ENCODE data around the gene JMJD7.
A peak's percentile ranks its signal among the peaks of the same experiment; 100 is the strongest.

Gene JMJD7

DNA sequence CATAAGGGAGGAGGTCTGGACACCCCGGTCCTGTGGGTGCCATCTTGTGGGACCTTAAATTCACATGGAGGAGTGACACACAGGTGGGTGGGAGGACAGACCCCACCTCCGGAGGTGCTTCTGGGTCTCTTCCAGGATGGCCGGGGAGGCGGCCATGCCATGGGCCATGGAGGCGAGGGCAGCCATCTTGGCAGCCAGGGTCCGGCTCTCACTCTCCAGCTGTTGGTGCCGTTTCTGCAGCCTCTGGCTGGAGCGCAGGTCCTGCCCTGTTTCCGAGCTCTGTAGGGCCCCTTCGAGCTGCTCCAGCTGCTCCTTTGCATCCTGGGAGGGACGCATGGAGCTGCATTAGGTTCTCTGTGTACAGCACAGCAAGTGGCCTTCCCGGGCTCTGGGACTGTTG is 46.8 kb downstream of the JMJD7 start:
- Mint-ChIP-seq H3K9me3 (no peaks in the 10 kb centered on the region), H3K27ac (no peak overlapping the region), H3K4me1 (peaks cover 10% of the 10 kb centered on the region), H3K27me3 (peaks cover 39% of the 10 kb centered on the region), H3K36me3 (no peaks in the 10 kb centered on the region), H3K4me3 (no peak overlapping the region)
- CTCF ChIA-PET: interaction anchor here (1.2 kb wide), 1 partner anchor 30 kb away, joined by 3 read pairs; no protein-coding TSS in a partner anchor
- DNase-seq: no peak

DNA sequence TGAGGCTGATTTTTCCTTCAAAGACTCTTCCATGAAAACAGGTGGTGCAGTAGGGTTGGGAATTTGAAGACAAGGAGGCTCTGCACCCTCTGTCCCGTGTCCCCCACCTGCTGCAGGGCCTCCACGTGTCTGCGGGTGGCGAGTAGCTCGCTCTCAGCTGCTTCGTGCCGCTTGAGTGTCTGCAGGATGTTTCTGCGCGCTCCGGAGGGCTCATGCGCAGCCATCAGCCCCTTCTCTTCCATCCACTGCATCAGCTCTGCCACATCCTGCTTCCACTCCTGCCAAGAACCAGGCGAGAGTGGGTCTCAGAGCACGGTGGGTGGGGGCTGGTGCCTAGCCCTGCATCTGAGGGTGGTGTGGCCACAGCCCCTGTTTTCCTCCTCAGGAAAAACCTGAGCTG is 48.1 kb downstream of the JMJD7 start:
- CTCF ChIA-PET: no interaction called here
- no peaks in the 10 kb centered on the region for H3K9me3 Mint-ChIP-seq
- no peaks in the 10 kb centered on the region for H3K36me3 Mint-ChIP-seq

DNA sequence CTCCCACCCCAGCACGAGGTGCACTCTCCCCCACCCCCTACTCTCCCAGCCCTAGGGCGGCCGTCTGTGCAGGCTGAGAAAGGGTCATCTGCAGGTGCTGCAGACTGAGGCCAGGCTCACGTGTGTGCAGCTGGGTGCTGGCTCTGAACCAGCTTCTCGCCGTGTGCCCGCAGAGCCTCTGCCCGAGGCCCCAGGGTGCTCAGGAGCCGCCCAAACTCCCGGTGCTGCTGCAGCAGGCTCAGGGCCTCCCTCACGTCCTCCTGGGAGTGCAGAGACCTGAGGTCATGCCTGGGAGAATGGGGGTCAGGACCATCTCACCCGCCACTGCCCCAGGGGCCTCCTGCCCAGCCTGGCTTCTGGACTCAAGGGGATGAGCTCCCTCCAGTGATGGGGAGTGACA is 48.8 kb downstream of the JMJD7 start:
- Mint-ChIP-seq H3K36me3 (no peaks in the 10 kb centered on the region), H3K4me3 (no peak overlapping the region), H3K9me3 (no peaks in the 10 kb centered on the region), H3K27ac (no peak overlapping the region), H3K27me3 (peaks cover 59% of the 10 kb centered on the region), H3K4me1 (peaks cover 3% of the 10 kb centered on the region)
- CTCF ChIA-PET: interaction anchor here (1.0 kb wide), 1 partner anchor 15 kb away, joined by 3 read pairs; no protein-coding TSS in a partner anchor
- DNase-seq: no peak

More for the DNA sequence above, 48.1 kb downstream of the JMJD7 start:
- Mint-ChIP-seq H3K4me1 (peaks cover 3% of the 10 kb centered on the region), H3K27me3 (peaks cover 52% of the 10 kb centered on the region), H3K4me3 (no peak overlapping the region), H3K27ac (peak overlapping the region; percentile 60)
- DNase-seq: no peak

DNA sequence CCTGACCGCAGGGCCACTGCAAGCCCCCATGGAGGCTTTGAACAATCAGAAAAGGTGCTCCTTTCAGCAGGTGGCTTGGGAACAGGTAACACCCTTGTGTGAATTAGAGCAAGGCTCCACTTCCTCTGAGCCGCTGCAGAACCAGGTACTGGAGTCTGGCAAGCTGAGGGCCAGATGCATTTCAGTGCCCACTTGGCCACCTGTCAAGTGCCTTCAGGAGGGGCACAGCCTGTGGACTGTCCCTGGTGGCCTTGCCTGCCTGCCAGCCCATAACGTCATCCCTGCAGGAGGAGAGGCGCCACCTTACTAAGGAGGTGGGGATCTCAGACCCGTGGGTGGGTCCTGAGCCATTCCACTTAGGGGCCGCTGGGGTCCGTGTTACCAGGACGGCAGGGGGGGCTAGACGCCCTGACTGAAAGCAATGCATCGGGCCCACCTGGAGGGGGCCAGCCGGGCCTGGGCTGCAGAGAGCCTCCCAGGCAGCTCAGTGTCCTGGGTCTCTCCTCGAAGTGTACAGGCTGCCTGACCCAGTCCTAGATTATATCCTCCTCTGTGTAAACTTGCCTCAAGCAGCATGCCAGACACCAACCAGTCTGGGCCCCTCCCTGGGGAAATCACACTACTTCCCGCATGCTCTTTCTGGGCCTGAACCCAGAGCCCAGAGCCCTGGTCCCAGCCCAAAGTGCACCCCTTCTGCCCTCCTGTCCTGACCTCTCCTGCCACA is 49.9 kb downstream of the JMJD7 start:
- H3K9me3 Mint-ChIP-seq: no peaks in the 10 kb centered on the region
- H3K27ac Mint-ChIP-seq: no peak overlapping the region
- no peak for DNase-seq
- no peak overlapping the region for H3K4me3 Mint-ChIP-seq
- peaks cover 5% of the 10 kb centered on the region for H3K4me1 Mint-ChIP-seq
- peaks cover 62% of the 10 kb centered on the region for H3K27me3 Mint-ChIP-seq
- no peaks in the 10 kb centered on the region for H3K36me3 Mint-ChIP-seq
- CTCF ChIA-PET: no interaction called here

DNA sequence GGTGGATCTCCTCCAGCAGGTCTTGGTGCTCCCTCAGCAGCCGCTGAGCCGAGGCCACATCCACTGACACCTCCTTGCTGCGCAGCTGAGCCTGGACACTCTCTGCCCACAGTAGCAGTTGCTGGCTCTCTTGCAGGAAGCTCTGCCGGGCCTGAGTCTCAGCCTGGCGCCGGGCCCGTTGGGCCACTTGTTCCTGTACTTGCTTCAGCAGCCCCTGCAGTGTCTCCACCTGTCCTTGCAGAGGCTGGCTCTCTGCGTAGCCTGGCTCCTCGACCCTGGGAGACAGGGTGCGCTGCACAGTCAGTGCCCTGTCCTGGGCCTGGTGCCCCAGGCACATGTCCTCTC is 50.4 kb downstream of the JMJD7 start:
- peaks cover 5% of the 10 kb centered on the region for H3K4me1 Mint-ChIP-seq
- H3K4me3 Mint-ChIP-seq: no peak overlapping the region
- DNase-seq: no peak
- CTCF ChIA-PET: interaction anchor here (1.1 kb wide), 1 partner anchor 25 kb away, joined by 3 read pairs; no protein-coding TSS in a partner anchor
- no peaks in the 10 kb centered on the region for H3K36me3 Mint-ChIP-seq
- no peak overlapping the region for H3K27ac Mint-ChIP-seq
- peaks cover 62% of the 10 kb centered on the region for H3K27me3 Mint-ChIP-seq
- no peaks in the 10 kb centered on the region for H3K9me3 Mint-ChIP-seq

DNA sequence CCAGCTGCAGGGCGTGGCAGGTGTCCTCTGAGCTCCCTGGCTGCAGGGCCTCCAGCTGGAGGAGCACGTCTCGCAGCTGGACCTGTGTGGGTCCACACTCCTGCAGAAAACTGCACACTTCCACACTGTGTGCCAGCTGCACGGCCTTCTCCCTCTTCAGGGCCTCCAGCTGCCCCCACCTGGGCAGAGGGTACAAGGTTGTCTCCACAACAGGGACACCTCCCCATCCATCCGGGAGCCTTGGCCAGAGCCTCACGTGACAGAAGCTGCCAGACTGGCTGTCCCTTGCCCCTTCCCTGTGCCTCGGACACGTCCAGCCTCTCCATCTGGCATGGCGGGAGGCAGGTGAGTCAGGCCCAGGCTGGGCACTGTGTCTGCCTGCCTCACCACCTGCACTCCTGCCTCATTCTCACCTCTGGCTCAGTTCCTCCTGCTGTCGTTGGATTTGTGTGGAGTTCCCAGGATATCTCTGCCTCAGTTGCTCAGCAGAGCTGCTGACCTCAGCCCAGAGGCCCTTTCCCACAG is 51.5 kb downstream of the JMJD7 start:
- no peak overlapping the region for H3K27ac Mint-ChIP-seq
- DNase-seq: no peak
- H3K36me3 Mint-ChIP-seq: no peaks in the 10 kb centered on the region
- H3K9me3 Mint-ChIP-seq: no peaks in the 10 kb centered on the region
- CTCF ChIA-PET: interaction anchor here (1.1 to 1.2 kb wide), 2 partner anchors 25 to 26 kb away, joined by 3 read pairs; no protein-coding TSS in a partner anchor
- H3K4me3 Mint-ChIP-seq: no peak overlapping the region
- H3K4me1 Mint-ChIP-seq: peaks cover 5% of the 10 kb centered on the region
- peaks cover 54% of the 10 kb centered on the region for H3K27me3 Mint-ChIP-seq

DNA sequence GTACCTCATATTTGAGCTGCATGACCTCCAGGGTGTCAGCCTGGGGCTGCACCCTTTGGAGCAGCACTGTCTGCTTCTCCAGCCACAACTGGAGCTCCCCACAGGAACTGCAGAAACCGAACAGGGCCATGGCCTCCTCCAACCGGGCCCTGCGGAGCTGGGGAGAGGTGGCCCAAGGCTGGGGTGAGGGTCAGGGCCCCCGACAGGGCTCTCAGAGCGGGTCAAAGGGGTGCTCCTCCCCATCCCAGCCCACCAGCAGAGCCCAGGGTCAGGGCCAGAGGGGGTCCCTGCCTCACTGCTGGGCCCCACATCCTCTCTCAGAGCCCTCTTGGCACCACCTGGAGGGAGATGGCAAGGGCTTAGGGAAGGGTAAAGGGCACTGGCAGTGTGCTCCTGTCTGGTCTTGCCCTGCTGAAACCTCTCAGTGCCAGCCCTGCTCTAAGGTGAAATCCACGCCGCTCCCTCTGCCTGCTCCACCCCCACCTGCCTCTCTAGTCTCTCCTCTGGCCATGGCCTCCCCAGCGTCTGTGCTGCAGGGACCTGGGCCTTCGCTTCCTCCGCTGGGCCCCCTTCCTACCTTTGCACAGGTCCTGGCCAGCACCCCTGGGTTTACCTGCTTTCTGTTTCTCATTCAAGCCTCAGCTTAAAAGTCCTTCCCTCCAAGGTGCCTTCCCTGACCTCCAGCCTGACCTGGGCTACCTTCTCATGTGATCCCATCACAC is 52.4 kb downstream of the JMJD7 start:
- Mint-ChIP-seq H3K4me3 (no peak overlapping the region), H3K36me3 (no peaks in the 10 kb centered on the region), H3K9me3 (no peaks in the 10 kb centered on the region), H3K27me3 (peaks cover 54% of the 10 kb centered on the region), H3K27ac (no peak overlapping the region), H3K4me1 (peaks cover 6% of the 10 kb centered on the region)
- no peak for DNase-seq
- CTCF ChIA-PET: interaction anchor here (0.9 to 1.2 kb wide), 2 partner anchors 24 to 107 kb away, joined by 3 to 4 read pairs; no protein-coding TSS in a partner anchor

DNA sequence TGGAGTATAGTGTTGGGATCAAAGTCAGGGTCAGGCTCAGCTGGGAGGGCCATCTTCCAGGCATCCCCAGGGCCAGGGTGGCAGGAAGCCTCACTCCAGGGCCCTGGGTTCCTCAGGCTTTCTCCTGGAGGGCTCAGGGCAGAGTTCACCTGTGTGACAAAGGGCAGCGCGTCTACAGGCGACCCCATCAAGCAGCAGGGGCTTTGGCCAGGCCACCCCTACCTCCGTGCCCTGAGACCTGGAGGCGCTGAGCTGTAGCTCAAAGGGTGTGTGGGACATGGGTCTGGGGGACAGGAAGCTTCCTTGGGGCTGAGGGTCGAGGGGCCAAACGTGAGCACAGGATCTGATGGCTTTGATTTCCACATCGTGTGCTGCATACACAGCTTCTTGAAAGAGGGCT is 53.2 kb downstream of the JMJD7 start:
- Mint-ChIP-seq H3K27ac (no peak overlapping the region), H3K27me3 (peaks cover 49% of the 10 kb centered on the region), H3K9me3 (no peaks in the 10 kb centered on the region), H3K4me3 (no peak overlapping the region), H3K4me1 (peaks cover 8% of the 10 kb centered on the region), H3K36me3 (no peaks in the 10 kb centered on the region)
- CTCF ChIA-PET: interaction anchor here (0.7 to 0.9 kb wide), 2 partner anchors 24 to 108 kb away, joined by 4 read pairs; no protein-coding TSS in a partner anchor
- no peak for DNase-seq

DNA sequence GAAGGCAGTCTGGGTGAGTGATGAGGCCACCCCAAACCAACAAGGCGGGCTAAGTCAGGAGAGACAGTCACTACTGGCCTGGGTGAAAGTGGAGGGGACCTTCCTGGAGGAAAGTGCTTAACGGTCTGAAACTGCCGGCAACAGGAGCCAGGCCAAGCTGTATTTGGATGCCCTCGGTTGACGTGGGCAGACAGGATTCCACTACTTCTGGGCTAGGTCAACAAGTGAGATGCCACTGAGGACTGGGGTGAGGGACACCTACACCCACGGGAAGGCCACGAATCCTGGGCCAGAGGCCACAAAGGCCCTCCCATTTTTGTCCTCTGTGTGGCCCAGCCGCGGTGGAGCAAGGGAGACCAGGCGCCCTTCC is 53.6 kb downstream of the JMJD7 start:
- CTCF ChIA-PET: interaction anchor here (0.7 to 0.9 kb wide), 2 partner anchors 23 to 109 kb away, joined by 4 read pairs; no protein-coding TSS in a partner anchor
- no peak for DNase-seq
- H3K9me3 Mint-ChIP-seq: no peaks in the 10 kb centered on the region
- peaks cover 49% of the 10 kb centered on the region for H3K27me3 Mint-ChIP-seq
- no peaks in the 10 kb centered on the region for H3K36me3 Mint-ChIP-seq
- H3K27ac Mint-ChIP-seq: no peak overlapping the region
- H3K4me1 Mint-ChIP-seq: peaks cover 8% of the 10 kb centered on the region
- no peak overlapping the region for H3K4me3 Mint-ChIP-seq

DNA sequence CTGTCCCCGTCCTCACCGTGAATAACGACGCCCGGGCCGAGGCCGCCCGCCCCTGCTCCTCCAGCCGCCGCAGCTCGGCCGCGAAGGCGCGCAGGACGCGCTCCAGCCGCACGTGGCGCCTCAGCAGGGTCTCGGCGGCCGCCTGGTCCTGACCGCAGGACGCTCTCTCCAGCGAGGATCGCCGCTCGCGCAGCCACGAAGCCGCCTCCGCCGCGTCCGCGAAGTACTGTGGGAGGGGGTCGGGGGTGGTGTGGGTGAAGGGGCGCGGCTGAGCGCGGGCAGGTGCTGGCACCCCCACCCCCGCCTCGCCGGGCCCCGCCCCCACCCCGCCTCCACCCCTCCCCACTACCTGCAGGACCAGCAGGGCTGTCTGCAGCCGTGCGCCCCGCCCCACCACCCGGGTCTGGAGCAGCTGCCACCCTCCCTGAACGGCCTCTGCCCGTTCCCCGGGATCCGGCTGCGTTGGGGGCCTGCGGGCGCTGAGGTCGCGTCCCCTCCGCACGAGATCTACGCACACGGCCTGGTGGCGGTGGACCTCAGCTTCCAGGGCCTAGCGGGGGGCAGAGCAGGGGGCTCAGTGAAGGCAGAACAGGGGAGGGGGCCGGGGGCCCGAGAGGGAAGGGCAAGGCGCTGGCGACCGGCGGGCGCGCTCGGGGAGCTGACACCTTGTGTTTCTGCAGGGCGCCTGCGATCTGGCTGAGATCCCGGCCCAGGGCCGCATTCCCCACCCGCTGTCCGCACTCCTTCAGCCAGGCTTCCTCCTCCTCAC is 54.2 kb downstream of the JMJD7 start:
- no peak for DNase-seq
- Mint-ChIP-seq H3K4me3 (no peak overlapping the region), H3K27me3 (peaks cover 49% of the 10 kb centered on the region), H3K36me3 (no peaks in the 10 kb centered on the region), H3K4me1 (peaks cover 8% of the 10 kb centered on the region), H3K27ac (no peak overlapping the region), H3K9me3 (no peaks in the 10 kb centered on the region)
- CTCF ChIA-PET: interaction anchor here (0.7 kb wide), 2 partner anchors 23 to 109 kb away, joined by 3 to 4 read pairs; no protein-coding TSS in a partner anchor

DNA sequence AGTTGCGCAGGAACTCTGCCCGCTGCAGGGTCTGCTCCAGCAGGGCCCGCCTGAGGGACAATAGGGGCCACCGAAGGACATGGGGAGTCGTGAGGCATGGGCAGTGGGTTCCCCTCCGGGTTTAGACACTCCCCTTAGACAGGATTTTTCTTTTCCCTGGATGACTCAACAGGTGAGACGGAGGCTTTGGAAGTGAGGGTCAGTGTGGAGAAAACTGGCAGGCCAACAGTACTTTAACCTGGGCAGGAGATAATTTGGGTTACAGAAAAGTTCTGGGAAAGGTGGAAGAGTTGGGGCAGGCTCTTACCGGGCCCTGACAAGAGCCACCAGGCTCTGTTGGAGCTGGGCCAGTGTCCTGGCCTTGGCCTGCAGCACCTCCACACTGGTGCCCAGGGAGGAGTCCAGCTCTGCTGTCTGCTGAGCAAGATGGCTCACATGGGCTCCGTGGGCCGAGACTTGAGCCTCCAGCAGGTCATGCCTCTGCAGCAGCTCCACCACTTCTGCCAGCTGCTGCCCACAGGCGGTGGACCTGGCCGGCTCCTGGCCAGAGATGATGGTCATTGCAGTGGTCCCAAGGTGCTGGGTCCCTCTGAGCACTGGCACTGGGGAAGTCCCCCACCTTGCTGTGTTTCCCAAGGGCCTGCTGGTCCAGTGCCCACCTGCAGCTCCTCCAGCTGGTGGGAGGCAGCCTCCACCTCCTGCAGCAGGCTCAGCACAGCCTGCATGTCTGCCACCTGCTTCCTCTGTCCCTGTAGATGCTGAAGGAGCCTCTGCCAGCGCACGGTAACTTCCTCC is 55.0 kb downstream of the JMJD7 start:
- CTCF ChIA-PET: interaction anchor here (0.7 to 1.1 kb wide), 2 partner anchors 22 to 110 kb away, joined by 3 read pairs; no protein-coding TSS in a partner anchor
- H3K9me3 Mint-ChIP-seq: no peaks in the 10 kb centered on the region
- no peaks in the 10 kb centered on the region for H3K36me3 Mint-ChIP-seq
- H3K4me1 Mint-ChIP-seq: peaks cover 14% of the 10 kb centered on the region
- H3K27me3 Mint-ChIP-seq: peaks cover 49% of the 10 kb centered on the region
- H3K4me3 Mint-ChIP-seq: no peak overlapping the region
- DNase-seq: no peak
- H3K27ac Mint-ChIP-seq: no peak overlapping the region

DNA sequence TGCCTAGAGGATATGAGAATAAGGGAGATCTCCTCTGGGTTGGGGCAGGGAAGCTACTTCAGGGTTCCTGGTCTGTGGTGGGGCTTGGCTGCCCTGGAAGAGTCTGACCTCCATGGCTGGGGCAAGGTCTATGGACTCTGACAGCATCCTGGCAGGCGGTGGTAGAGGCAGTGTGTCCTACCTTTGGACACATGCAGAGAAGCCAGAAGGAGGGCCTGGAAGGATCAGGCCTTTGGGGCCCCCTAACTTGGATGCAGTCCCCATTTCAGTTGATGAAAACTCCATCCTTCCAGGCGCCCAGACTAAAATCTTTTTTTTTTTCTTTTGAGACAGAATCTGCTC is 55.6 kb downstream of the JMJD7 start:
- Mint-ChIP-seq H3K27ac (no peak overlapping the region), H3K36me3 (no peaks in the 10 kb centered on the region), H3K4me1 (peaks cover 18% of the 10 kb centered on the region), H3K9me3 (no peaks in the 10 kb centered on the region), H3K4me3 (no peak overlapping the region), H3K27me3 (peaks cover 45% of the 10 kb centered on the region)
- CTCF ChIA-PET: interaction anchor here (1.1 kb wide), 1 partner anchor 21 kb away, joined by 3 read pairs; no protein-coding TSS in a partner anchor
- DNase-seq: no peak

DNA sequence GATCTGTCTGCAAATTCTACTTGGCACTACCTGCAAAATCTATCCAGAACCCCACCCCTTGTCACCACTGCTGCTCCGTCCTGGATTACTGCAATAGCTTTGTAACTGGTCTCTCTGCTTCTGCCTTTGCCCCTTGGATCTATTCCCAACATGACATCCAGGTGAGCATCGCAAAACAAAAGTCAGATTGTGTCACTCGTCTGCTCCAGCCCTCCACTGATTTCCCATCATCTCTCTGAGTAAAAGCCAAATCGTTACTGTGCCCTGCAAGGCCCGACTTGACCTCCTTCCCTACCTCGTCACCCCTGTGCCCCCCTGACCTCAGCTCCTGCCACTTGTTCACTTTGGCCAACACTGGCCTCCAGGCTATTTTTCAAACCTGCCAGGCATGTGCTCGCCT is 56.6 kb downstream of the JMJD7 start:
- H3K27ac Mint-ChIP-seq: no peak overlapping the region
- no peaks in the 10 kb centered on the region for H3K36me3 Mint-ChIP-seq

More for the DNA sequence above, 56.6 kb downstream of the JMJD7 start:
- DNase-seq: no peak
- Mint-ChIP-seq H3K27me3 (peaks cover 44% of the 10 kb centered on the region), H3K4me3 (no peak overlapping the region), H3K9me3 (no peaks in the 10 kb centered on the region), H3K4me1 (peaks cover 28% of the 10 kb centered on the region)
- CTCF ChIA-PET: no interaction called here
